Thyroid gland (tissue), 4 donors: ENCODE data around the gene SMARCE1.

Experiments
- CTCF ChIP-seq, 6 experiments: fragments of 200-600 bp in 3 of 6; fragments of 450-650 bp in 3 of 6; sonication (generic) in 3 of 6; IDR thresholded peaks; one replicate each; pipeline ENCODE4 v1.5.1; 2016 to 2019; ENCODE audit warnings: antibody characterized with exemption in 6 of 6, mild to moderate bottlenecking in 2 of 6, inconsistent platforms in 1 of 6, moderate library complexity in 1 of 6
- POLR2A ChIP-seq, 2 donors: fragments of 450-650 bp; IDR thresholded peaks; one replicate each; pipeline ENCODE4 v1.6.1; 2017; ENCODE audit warnings: antibody characterized with exemption in 2 of 2, mild to moderate bottlenecking in 2 of 2, moderate library complexity in 1 of 2

GRCh38 chr17:40582328-40582901 lies 65.2 kb downstream of the SMARCE1 start:
- TF ChIP-seq CTCF (IDR thresholded peaks at IDR 0.05) (no peak), POLR2A (IDR thresholded peaks at IDR 0.05) (no peak)
